GM23248 (cell line): ENCODE measurements around the gene ANKRD30B.

Experiments used
- EZH2 ChIP-seq: fragments of 200-600 bp; sonication (generic); IDR thresholded peaks from 2 replicates; pipeline ENCODE4 v1.6.1; 2018; ENCODE audit warnings: antibody characterized with exemption, mild to moderate bottlenecking; ENCODE audit not compliant: insufficient read depth, poor library complexity, severe bottlenecking
- EZH2phosphoT487 ChIP-seq: fragments of 200-600 bp; sonication (generic); IDR thresholded peaks from 2 replicates; pipeline ENCODE4 v1.6.1; 2018; ENCODE audit warnings: antibody characterized with exemption, moderate library complexity, mild to moderate bottlenecking, low read depth; ENCODE audit not compliant: insufficient read depth

- TF ChIP-seq EZH2phosphoT487 (no peak), EZH2 (no peak)
Observed at GRCh38 chr18:14784133-14784532, 36.2 kb downstream of the ANKRD30B start.
